GM12878 (cell line): ENCODE data around the gene ARHGAP22. TPM values are rescaled to one million over a fixed set of nuclear protein-coding genes. Genes with fewer than 3 reads are reported as not detected.
A peak's percentile ranks its signal among the peaks of the same experiment; 100 is the strongest.

Source experiments
- CBFB ChIP-seq: IDR thresholded peaks from 2 replicates; pipeline ENCODE4 v1.6.1; 2016; ENCODE audit warnings: antibody characterized with exemption, low read depth
- CBX3 ChIP-seq: fragments of 200-600 bp; sonication (generic); IDR thresholded peaks from 2 replicates; pipeline ENCODE4 v1.6.1; 2016; ENCODE audit warnings: low read depth, borderline replicate concordance
- DPF2 ChIP-seq: fragments of 450-650 bp; IDR thresholded peaks from 2 replicates; pipeline ENCODE4 v1.6.1; 2017; ENCODE audit warnings: mild to moderate bottlenecking
- FOS ChIP-seq: IDR thresholded peaks from 3 replicates; pipeline ENCODE4 v1.6.1; 2011; ENCODE audit warnings: borderline replicate concordance; ENCODE audit not compliant: insufficient read length; ENCODE audit errors: extremely low read depth
- FOXK2 ChIP-seq: fragments of 450-650 bp; IDR thresholded peaks from 2 replicates; pipeline ENCODE4 v1.6.1; 2017; ENCODE audit warnings: mild to moderate bottlenecking, moderate library complexity
- FOXM1 ChIP-seq: IDR thresholded peaks from 2 replicates; pipeline ENCODE4 v1.6.1; 2012; ENCODE audit warnings: low read depth, mild to moderate bottlenecking, inconsistent platforms, low read length, moderate library complexity
- GABPA ChIP-seq: IDR thresholded peaks from 2 replicates; pipeline ENCODE4 v1.6.1; 2014; ENCODE audit warnings: antibody characterized with exemption, low read depth, mild to moderate bottlenecking, inconsistent platforms
- LARP7 ChIP-seq: fragments of 450-650 bp; IDR thresholded peaks from 2 replicates; pipeline ENCODE4 v1.6.1; 2017; ENCODE audit warnings: mild to moderate bottlenecking
- NFIC ChIP-seq: IDR thresholded peaks from 2 replicates; pipeline ENCODE4 v1.6.1; 2012; ENCODE audit warnings: low read depth, mild to moderate bottlenecking, inconsistent platforms, low read length, moderate library complexity
- NFYA ChIP-seq: IDR thresholded peaks from 2 replicates; pipeline ENCODE4 v1.6.1; 2011; ENCODE audit warnings: low read depth, mild to moderate bottlenecking, low read length, improper control_type of control experiment, borderline replicate concordance
- NR2C1 ChIP-seq: fragments of 450-650 bp; IDR thresholded peaks from 2 replicates; pipeline ENCODE4 v1.6.1; 2017; ENCODE audit warnings: antibody characterized with exemption, mild to moderate bottlenecking, moderate library complexity
- NR2F1 ChIP-seq: fragments of 450-650 bp; conservative IDR thresholded peaks from 2 replicates; pipeline ENCODE4 v1.6.1; 2017; ENCODE audit warnings: mild to moderate bottlenecking
- POLR2AphosphoS5 ChIP-seq: IDR thresholded peaks from 2 replicates; pipeline ENCODE4 v1.6.1; 2011; ENCODE audit warnings: mild to moderate bottlenecking, low read length, inconsistent platforms
- SUPT20H ChIP-seq: IDR thresholded peaks from 2 replicates; pipeline ENCODE4 v1.6.1; 2011; ENCODE audit warnings: low read depth, mild to moderate bottlenecking, low read length, moderate library complexity, borderline replicate concordance; ENCODE audit not compliant: control insufficient read depth
- TAF1 ChIP-seq: IDR thresholded peaks from 2 replicates; pipeline ENCODE4 v1.6.1; 2011; ENCODE audit warnings: mild to moderate bottlenecking, low read depth, low read length, borderline replicate concordance
- TARDBP ChIP-seq: IDR thresholded peaks from 2 replicates; pipeline ENCODE4 v1.6.1; 2016; ENCODE audit warnings: borderline replicate concordance
- TCF7 ChIP-seq: IDR thresholded peaks from 2 replicates; pipeline ENCODE4 v1.6.1; 2014; ENCODE audit warnings: antibody characterized with exemption, borderline replicate concordance
- ZNF24 ChIP-seq: fragments of 450-650 bp; IDR thresholded peaks from 2 replicates; pipeline ENCODE4 v1.6.1; 2017; ENCODE audit warnings: antibody characterized with exemption, mild to moderate bottlenecking
- polyA plus RNA-seq, 11 experiments: library from polyadenylated mRNA; depleted of rRNA in 4 of 11; unstranded in 6 of 11; stranded (reverse) in 5 of 11; fragments of >200 nt; fragmentation: Nextera tagmentation in 4 of 11; fragmentation: Illumina TruSeq in 1 of 11; extraction: Ambion mirVana in 4 of 11; extraction: Trizol in 1 of 11; gene quantifications; 1 replicate in 1 of 11; 2 replicates in 10 of 11; pipeline versions ENCODE4 v1.2.1 to v1.2.3, GENCODE V29; 2011 to 2016; ENCODE audit warnings: inconsistent platforms in 2 of 11, missing spikeins in 2 of 11, low read depth in 1 of 11
- total RNA-seq, 4 experiments: library from RNA; depleted of rRNA in 3 of 4; stranded (reverse); fragments of >200 nt in 3 of 4; fragmentation: Illumina TruSeq in 1 of 4; extraction: Trizol in 1 of 4; gene quantifications; 2 replicates each; pipeline versions ENCODE4 v1.2.1 to v1.2.3, GENCODE V29; 2013 to 2021
- TF ChIP-seq, protein P1 (sequence below): IDR thresholded peaks from 2 replicates; pipeline ENCODE4 v1.6.1; 2012; ENCODE audit warnings: low read depth, low read length, improper control_type of control experiment
- TF ChIP-seq, protein P2 (sequence below): IDR thresholded peaks from 2 replicates; pipeline ENCODE4 v1.6.1; 2012; ENCODE audit warnings: low read depth, low read length, improper control_type of control experiment
- TF ChIP-seq, protein P3 (sequence below): fragments of 450-650 bp; IDR thresholded peaks from 2 replicates; pipeline ENCODE4 v1.6.1; 2016; ENCODE audit warnings: mild to moderate bottlenecking
- TF ChIP-seq, protein P4 (sequence below): fragments of 450-650 bp; formaldehyde crosslinking; IDR thresholded peaks from 2 replicates; pipeline ENCODE4 v1.4.0; 2020; ENCODE audit warnings: mild to moderate bottlenecking, moderate library complexity
- TF ChIP-seq, protein P5 (sequence below): fragments of 450-650 bp; IDR thresholded peaks from 2 replicates; pipeline ENCODE4 v1.6.1; 2018; ENCODE audit warnings: borderline replicate concordance, mild to moderate bottlenecking; ENCODE audit not compliant: partially characterized antibody

Gene ARHGAP22
- total and polyA plus RNA-seq, 10 of the 15 experiments (the other 5 are each of a cell fraction or from before 2014, with no cell fraction given): 0.07 to 0.61 (median 0.18) TPM; not detected in 5

DNA sequence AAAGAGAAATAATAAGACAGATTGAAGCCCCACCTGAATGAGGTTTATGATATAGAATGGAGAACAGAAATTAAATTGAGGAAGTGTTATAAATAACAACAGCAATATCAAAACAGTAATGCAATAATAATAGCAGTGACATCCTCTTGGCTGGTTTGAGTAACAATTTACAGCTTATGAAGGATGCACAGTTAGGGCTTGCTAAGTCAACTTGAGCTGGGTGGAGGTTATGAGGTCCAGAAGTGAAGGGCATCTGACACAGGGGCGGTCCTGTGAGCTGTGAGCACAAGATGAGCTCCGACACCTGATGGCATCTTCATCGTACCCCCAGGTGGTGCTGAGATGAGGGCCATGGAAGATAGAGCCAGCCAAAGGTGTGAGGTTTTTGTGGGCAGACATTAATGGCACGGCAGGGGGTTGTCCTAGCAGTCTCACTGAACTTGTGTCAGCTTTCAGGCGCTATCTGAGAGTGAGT lies 30.5 kb downstream of the ARHGAP22 start (continued):
- TF ChIP-seq, protein P1, sequence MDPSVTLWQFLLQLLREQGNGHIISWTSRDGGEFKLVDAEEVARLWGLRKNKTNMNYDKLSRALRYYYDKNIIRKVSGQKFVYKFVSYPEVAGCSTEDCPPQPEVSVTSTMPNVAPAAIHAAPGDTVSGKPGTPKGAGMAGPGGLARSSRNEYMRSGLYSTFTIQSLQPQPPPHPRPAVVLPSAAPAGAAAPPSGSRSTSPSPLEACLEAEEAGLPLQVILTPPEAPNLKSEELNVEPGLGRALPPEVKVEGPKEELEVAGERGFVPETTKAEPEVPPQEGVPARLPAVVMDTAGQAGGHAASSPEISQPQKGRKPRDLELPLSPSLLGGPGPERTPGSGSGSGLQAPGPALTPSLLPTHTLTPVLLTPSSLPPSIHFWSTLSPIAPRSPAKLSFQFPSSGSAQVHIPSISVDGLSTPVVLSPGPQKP: no peak
- no peak for TF ChIP-seq POLR2AphosphoS5
- TF ChIP-seq FOXK2: no peak
- TF ChIP-seq, protein P2, sequence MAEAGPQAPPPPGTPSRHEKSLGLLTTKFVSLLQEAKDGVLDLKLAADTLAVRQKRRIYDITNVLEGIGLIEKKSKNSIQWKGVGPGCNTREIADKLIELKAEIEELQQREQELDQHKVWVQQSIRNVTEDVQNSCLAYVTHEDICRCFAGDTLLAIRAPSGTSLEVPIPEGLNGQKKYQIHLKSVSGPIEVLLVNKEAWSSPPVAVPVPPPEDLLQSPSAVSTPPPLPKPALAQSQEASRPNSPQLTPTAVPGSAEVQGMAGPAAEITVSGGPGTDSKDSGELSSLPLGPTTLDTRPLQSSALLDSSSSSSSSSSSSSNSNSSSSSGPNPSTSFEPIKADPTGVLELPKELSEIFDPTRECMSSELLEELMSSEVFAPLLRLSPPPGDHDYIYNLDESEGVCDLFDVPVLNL: no peak
- TF ChIP-seq TARDBP: no peak
- TF ChIP-seq, protein P3, sequence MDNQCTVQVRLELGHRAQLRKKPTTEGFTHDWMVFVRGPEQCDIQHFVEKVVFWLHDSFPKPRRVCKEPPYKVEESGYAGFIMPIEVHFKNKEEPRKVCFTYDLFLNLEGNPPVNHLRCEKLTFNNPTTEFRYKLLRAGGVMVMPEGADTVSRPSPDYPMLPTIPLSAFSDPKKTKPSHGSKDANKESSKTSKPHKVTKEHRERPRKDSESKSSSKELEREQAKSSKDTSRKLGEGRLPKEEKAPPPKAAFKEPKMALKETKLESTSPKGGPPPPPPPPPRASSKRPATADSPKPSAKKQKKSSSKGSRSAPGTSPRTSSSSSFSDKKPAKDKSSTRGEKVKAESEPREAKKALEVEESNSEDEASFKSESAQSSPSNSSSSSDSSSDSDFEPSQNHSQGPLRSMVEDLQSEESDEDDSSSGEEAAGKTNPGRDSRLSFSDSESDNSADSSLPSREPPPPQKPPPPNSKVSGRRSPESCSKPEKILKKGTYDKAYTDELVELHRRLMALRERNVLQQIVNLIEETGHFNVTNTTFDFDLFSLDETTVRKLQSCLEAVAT: no peak
- TF ChIP-seq CBX3: no peak
- TF ChIP-seq SUPT20H: no peak
- no peak for TF ChIP-seq LARP7
- peak; percentile 51; the same call in 1 of the 2 replicates for TF ChIP-seq NFIC
- TF ChIP-seq TAF1: no peak
- TF ChIP-seq NFYA: no peak
- TF ChIP-seq FOS: no peak
- TF ChIP-seq TCF7: no peak
- TF ChIP-seq, protein P4, sequence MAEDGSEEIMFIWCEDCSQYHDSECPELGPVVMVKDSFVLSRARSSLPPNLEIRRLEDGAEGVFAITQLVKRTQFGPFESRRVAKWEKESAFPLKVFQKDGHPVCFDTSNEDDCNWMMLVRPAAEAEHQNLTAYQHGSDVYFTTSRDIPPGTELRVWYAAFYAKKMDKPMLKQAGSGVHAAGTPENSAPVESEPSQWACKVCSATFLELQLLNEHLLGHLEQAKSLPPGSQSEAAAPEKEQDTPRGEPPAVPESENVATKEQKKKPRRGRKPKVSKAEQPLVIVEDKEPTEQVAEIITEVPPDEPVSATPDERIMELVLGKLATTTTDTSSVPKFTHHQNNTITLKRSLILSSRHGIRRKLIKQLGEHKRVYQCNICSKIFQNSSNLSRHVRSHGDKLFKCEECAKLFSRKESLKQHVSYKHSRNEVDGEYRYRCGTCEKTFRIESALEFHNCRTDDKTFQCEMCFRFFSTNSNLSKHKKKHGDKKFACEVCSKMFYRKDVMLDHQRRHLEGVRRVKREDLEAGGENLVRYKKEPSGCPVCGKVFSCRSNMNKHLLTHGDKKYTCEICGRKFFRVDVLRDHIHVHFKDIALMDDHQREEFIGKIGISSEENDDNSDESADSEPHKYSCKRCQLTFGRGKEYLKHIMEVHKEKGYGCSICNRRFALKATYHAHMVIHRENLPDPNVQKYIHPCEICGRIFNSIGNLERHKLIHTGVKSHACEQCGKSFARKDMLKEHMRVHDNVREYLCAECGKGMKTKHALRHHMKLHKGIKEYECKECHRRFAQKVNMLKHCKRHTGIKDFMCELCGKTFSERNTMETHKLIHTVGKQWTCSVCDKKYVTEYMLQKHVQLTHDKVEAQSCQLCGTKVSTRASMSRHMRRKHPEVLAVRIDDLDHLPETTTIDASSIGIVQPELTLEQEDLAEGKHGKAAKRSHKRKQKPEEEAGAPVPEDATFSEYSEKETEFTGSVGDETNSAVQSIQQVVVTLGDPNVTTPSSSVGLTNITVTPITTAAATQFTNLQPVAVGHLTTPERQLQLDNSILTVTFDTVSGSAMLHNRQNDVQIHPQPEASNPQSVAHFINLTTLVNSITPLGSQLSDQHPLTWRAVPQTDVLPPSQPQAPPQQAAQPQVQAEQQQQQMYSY (CRISPR knock-in tag): no peak
- TF ChIP-seq CBFB: 0 out of 2 replicates have a peak, but pooled peaks have one; percentile 23
- no peak; the same call in 1 of the 2 replicates for TF ChIP-seq ZNF24
- peak; percentile 29; the same call in 1 of the 2 replicates for TF ChIP-seq FOXM1
- no peak for TF ChIP-seq GABPA
- no peak for TF ChIP-seq NR2C1
- TF ChIP-seq, protein P5, sequence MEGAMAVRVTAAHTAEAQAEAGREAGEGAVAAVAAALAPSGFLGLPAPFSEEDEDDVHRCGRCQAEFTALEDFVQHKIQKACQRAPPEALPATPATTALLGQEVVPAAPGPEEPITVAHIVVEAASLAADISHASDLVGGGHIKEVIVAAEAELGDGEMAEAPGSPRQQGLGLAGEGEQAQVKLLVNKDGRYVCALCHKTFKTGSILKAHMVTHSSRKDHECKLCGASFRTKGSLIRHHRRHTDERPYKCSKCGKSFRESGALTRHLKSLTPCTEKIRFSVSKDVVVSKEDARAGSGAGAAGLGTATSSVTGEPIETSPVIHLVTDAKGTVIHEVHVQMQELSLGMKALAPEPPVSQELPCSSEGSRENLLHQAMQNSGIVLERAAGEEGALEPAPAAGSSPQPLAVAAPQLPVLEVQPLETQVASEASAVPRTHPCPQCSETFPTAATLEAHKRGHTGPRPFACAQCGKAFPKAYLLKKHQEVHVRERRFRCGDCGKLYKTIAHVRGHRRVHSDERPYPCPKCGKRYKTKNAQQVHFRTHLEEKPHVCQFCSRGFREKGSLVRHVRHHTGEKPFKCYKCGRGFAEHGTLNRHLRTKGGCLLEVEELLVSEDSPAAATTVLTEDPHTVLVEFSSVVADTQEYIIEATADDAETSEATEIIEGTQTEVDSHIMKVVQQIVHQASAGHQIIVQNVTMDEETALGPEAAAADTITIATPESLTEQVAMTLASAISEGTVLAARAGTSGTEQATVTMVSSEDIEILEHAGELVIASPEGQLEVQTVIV: no peak
- TF ChIP-seq NR2F1: no peak
- no peak for TF ChIP-seq DPF2
